ENCODE measurements around the gene AGMO. TPM values are rescaled to one million over a fixed set of nuclear protein-coding genes. Genes with fewer than 3 reads are reported as not detected.

Gene AGMO
- total and polyA plus RNA-seq, 2 experiments from 2014 or later: 0.42 to 0.55 TPM

DNA sequence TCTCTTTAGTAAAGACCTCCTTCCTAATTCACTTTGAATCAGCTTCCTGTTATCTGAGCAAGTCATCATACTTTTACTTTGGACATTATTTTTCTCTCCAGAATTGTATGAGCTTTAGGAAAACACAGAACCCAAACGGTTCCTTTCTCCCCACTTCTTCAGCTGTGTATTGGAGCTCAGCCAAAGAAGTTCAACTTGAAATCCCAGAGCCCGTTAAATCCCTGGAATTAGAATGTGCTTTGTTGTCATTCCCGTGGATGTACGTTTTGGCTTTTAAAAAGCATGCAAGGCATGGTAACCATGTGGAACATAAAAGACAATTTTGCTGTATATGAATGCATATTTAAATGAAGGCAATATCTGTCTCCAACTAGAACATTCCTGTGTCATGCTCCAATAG lies 46.6 kb downstream of the AGMO start (continued):
- TF ChIP-seq, protein P1, sequence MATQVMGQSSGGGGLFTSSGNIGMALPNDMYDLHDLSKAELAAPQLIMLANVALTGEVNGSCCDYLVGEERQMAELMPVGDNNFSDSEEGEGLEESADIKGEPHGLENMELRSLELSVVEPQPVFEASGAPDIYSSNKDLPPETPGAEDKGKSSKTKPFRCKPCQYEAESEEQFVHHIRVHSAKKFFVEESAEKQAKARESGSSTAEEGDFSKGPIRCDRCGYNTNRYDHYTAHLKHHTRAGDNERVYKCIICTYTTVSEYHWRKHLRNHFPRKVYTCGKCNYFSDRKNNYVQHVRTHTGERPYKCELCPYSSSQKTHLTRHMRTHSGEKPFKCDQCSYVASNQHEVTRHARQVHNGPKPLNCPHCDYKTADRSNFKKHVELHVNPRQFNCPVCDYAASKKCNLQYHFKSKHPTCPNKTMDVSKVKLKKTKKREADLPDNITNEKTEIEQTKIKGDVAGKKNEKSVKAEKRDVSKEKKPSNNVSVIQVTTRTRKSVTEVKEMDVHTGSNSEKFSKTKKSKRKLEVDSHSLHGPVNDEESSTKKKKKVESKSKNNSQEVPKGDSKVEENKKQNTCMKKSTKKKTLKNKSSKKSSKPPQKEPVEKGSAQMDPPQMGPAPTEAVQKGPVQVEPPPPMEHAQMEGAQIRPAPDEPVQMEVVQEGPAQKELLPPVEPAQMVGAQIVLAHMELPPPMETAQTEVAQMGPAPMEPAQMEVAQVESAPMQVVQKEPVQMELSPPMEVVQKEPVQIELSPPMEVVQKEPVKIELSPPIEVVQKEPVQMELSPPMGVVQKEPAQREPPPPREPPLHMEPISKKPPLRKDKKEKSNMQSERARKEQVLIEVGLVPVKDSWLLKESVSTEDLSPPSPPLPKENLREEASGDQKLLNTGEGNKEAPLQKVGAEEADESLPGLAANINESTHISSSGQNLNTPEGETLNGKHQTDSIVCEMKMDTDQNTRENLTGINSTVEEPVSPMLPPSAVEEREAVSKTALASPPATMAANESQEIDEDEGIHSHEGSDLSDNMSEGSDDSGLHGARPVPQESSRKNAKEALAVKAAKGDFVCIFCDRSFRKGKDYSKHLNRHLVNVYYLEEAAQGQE (IDR thresholded peaks at IDR 0.05; ENCODE audit: unreplicated experiment): no peak
- TF ChIP-seq ZNF331 (CRISPR knock-in tag; IDR thresholded peaks at IDR 0.05; ENCODE audit: low read depth) (no peak), POLR2AphosphoS5 (IDR thresholded peaks at IDR 0.05; ENCODE audit: low read depth) (no peak)

DNA sequence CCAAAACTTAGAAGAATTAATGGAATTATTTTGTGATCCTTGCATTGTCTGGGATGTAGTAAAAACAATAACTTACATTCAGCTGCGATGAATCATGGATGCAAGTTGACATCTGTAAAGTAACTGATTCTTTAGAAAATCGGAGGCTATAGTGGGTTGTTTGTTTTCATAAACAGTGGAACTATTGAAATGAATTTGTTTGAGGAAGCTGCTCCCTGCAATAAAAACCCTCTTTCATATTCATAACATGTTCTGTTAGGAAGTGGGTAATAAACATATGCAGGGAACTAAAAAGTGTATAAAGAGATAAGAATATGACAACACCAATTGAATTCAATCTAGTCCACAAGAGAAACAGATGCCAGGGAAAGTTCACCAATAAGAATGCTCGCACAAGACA lies 53.6 kb downstream of the AGMO start:
- no peaks in the 10 kb centered on the region for H3F3A ChIP-seq (replicated peaks; ENCODE audit: low read depth)
- H3K9me2 ChIP-seq (ENCODE audit: insufficient read depth): no peaks in the 10 kb centered on the region
- Mint-ChIP-seq H3K4me1 (peaks cover 3% of the 10 kb centered on the region; the same call in 2 of the 3 replicates), H3K4me3 (no peak overlapping the region), H3K9me3 (no peaks in the 10 kb centered on the region), H3K36me3 (ENCODE audit: low read depth) (no peaks in the 10 kb centered on the region), H3K27ac (no peak overlapping the region), H3K27me3 (ENCODE audit: insufficient read depth, low read depth, poor library complexity) (peaks cover 1% of the 10 kb centered on the region)
- H2AFZ ChIP-seq: no peak overlapping the region
- H3K27ac ChIP-seq (ENCODE audit: low read depth): no peak overlapping the region
- no peak for DNase-seq (ENCODE audit: low spot score)
- H3K36me3 ChIP-seq (ENCODE audit: insufficient read depth): no peaks in the 10 kb centered on the region
- no peaks in the 10 kb centered on the region for H3K79me2 ChIP-seq (replicated peaks; ENCODE audit: insufficient read depth)
- no peaks in the 10 kb centered on the region for H3K27me3 ChIP-seq (ENCODE audit: insufficient read depth)
- no peak overlapping the region for H3K4me3 ChIP-seq
- ATAC-seq: no peak
- H3K4me1 ChIP-seq (ENCODE audit: insufficient read depth): peaks cover 7% of the 10 kb centered on the region; the same call in 1 of the 2 replicates
- H4K20me1 ChIP-seq (replicated peaks; ENCODE audit: insufficient read depth): no peaks in the 10 kb centered on the region
- H3K4me2 ChIP-seq: no peak overlapping the region
- no peak for TF ChIP-seq NANOG (IDR thresholded peaks at IDR 0.05; ENCODE audit: borderline replicate concordance)
- no peak for TF ChIP-seq EZH2phosphoT487 (IDR thresholded peaks at IDR 0.05; ENCODE audit: unreplicated experiment)
- TF ChIP-seq, protein P1 (IDR thresholded peaks at IDR 0.05; ENCODE audit: unreplicated experiment): no peak
- no peak for TF ChIP-seq STAT1 (IDR thresholded peaks at IDR 0.05; ENCODE audit: unreplicated experiment)
- no peak for TF ChIP-seq POLR2AphosphoS5 (IDR thresholded peaks at IDR 0.05; ENCODE audit: low read depth)
- TF ChIP-seq ZNF114 (CRISPR knock-in tag; IDR thresholded peaks at IDR 0.05): no peak
- no peak for TF ChIP-seq ZNF331 (CRISPR knock-in tag; IDR thresholded peaks at IDR 0.05; ENCODE audit: low read depth)
- no peak for TF ChIP-seq CREB1 (CRISPR knock-in tag; IDR thresholded peaks at IDR 0.05; ENCODE audit: low read depth)
- no peak for TF ChIP-seq JUNB (IDR thresholded peaks at IDR 0.05; ENCODE audit: unreplicated experiment)
- no peak for TF ChIP-seq EZH2 (IDR thresholded peaks at IDR 0.05; ENCODE audit: low read depth, unreplicated experiment)
- TF ChIP-seq, protein P2, sequence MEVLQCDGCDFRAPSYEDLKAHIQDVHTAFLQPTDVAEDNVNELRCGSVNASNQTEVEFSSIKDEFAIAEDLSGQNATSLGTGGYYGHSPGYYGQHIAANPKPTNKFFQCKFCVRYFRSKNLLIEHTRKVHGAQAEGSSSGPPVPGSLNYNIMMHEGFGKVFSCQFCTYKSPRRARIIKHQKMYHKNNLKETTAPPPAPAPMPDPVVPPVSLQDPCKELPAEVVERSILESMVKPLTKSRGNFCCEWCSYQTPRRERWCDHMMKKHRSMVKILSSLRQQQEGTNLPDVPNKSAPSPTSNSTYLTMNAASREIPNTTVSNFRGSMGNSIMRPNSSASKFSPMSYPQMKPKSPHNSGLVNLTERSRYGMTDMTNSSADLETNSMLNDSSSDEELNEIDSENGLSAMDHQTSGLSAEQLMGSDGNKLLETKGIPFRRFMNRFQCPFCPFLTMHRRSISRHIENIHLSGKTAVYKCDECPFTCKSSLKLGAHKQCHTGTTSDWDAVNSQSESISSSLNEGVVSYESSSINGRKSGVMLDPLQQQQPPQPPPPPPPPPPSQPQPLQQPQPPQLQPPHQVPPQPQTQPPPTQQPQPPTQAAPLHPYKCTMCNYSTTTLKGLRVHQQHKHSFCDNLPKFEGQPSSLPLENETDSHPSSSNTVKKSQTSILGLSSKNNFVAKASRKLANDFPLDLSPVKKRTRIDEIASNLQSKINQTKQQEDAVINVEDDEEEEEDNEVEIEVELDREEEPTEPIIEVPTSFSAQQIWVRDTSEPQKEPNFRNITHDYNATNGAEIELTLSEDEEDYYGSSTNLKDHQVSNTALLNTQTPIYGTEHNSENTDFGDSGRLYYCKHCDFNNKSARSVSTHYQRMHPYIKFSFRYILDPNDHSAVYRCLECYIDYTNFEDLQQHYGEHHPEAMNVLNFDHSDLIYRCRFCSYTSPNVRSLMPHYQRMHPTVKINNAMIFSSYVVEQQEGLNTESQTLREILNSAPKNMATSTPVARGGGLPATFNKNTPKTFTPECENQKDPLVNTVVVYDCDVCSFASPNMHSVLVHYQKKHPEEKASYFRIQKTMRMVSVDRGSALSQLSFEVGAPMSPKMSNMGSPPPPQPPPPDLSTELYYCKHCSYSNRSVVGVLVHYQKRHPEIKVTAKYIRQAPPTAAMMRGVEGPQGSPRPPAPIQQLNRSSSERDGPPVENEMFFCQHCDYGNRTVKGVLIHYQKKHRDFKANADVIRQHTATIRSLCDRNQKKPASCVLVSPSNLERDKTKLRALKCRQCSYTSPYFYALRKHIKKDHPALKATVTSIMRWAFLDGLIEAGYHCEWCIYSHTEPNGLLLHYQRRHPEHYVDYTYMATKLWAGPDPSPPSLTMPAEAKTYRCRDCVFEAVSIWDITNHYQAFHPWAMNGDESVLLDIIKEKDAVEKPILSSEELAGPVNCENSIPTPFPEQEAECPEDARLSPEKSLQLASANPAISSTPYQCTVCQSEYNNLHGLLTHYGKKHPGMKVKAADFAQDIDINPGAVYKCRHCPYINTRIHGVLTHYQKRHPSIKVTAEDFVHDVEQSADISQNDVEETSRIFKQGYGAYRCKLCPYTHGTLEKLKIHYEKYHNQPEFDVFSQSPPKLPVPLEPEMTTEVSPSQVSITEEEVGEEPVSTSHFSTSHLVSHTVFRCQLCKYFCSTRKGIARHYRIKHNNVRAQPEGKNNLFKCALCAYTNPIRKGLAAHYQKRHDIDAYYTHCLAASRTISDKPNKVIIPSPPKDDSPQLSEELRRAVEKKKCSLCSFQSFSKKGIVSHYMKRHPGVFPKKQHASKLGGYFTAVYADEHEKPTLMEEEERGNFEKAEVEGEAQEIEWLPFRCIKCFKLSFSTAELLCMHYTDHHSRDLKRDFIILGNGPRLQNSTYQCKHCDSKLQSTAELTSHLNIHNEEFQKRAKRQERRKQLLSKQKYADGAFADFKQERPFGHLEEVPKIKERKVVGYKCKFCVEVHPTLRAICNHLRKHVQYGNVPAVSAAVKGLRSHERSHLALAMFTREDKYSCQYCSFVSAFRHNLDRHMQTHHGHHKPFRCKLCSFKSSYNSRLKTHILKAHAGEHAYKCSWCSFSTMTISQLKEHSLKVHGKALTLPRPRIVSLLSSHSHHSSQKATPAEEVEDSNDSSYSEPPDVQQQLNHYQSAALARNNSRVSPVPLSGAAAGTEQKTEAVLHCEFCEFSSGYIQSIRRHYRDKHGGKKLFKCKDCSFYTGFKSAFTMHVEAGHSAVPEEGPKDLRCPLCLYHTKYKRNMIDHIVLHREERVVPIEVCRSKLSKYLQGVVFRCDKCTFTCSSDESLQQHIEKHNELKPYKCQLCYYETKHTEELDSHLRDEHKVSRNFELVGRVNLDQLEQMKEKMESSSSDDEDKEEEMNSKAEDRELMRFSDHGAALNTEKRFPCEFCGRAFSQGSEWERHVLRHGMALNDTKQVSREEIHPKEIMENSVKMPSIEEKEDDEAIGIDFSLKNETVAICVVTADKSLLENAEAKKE (CRISPR knock-in tag; IDR thresholded peaks at IDR 0.05): no peak
